Subcutaneous adipose tissue (tissue), 4 donors: ENCODE measurements around the gene JMJD1C. TPM values are rescaled to one million over a fixed set of nuclear protein-coding genes. Genes with fewer than 3 reads are reported as not detected.

Source experiments
- total RNA-seq, 4 donors: library from RNA; depleted of rRNA; stranded (reverse); fragments of >200 nt; gene quantifications; one replicate each; pipeline ENCODE4 v1.1.0, GENCODE V29; 2016
- TF ChIP-seq, protein P1 (sequence below): fragments of 450-650 bp; IDR thresholded peaks from one replicate; pipeline ENCODE4 v1.5.1; 2016; ENCODE audit warnings: low read depth, mild to moderate bottlenecking, control low read depth, antibody characterized with exemption, moderate library complexity

Gene JMJD1C
- total RNA-seq, 4 donors from 2014 or later, result 106 to 178 (median 171) TPM

DNA sequence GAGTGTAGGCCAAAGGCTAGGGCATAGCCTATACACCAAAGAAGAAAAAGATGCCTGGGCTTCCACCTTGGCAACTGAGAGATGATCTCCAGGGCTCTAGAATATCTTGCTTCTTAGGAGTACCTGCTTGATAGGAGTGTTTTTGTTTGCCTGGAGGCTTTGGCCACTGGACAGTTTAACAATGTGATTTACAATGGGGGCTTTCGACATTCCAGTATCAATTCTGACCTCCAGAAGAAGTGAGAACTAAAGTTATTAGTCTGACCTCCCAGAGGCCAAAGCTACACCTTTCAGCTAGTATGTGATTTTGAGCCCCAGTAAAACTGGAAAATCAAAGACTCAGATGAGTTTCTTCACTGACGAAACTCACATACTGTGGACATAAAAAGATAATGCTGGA lies 96.1 kb downstream of the JMJD1C start:
- TF ChIP-seq, protein P1, sequence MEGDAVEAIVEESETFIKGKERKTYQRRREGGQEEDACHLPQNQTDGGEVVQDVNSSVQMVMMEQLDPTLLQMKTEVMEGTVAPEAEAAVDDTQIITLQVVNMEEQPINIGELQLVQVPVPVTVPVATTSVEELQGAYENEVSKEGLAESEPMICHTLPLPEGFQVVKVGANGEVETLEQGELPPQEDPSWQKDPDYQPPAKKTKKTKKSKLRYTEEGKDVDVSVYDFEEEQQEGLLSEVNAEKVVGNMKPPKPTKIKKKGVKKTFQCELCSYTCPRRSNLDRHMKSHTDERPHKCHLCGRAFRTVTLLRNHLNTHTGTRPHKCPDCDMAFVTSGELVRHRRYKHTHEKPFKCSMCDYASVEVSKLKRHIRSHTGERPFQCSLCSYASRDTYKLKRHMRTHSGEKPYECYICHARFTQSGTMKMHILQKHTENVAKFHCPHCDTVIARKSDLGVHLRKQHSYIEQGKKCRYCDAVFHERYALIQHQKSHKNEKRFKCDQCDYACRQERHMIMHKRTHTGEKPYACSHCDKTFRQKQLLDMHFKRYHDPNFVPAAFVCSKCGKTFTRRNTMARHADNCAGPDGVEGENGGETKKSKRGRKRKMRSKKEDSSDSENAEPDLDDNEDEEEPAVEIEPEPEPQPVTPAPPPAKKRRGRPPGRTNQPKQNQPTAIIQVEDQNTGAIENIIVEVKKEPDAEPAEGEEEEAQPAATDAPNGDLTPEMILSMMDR, result no peak

DNA sequence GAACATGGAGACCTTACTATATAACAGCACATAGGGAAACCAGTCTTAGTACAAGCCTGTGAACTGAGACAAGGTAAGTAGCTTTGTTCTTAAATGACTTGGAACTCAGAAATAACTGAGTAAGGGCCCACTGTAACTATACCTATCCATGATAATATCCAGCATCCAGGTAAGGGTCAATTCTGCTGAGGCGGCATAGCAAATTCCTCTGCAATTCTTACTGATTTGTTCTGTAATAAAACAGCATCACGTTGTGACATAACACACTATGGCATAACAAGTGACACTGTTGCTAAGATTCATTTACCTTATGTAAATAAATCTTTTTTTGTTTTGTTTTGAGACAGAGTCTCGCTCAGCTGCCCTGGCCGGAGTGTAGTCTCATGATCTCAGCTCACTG lies 97.4 kb downstream of the JMJD1C start:
- TF ChIP-seq, protein P1, result no peak

DNA sequence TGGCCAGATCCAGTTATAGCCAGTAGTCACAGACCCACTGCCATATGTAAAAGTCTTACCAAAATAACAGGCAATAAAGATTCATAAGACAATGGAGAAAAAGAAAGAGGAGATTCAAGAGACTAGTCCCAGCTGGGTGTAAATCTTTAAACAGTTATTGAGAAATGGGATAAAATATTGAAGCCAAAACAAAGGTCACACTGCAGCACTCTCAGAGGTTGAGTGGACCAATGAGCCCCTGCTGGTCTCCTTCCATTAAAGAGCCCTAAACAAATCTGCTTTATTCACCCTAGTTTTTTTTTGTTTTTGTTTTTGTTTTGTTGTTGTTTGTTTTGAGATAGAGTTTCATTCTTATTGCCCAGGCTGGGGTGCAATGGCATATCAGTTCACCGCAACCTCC lies 98.8 kb downstream of the JMJD1C start:
- TF ChIP-seq, protein P1, result no peak

DNA sequence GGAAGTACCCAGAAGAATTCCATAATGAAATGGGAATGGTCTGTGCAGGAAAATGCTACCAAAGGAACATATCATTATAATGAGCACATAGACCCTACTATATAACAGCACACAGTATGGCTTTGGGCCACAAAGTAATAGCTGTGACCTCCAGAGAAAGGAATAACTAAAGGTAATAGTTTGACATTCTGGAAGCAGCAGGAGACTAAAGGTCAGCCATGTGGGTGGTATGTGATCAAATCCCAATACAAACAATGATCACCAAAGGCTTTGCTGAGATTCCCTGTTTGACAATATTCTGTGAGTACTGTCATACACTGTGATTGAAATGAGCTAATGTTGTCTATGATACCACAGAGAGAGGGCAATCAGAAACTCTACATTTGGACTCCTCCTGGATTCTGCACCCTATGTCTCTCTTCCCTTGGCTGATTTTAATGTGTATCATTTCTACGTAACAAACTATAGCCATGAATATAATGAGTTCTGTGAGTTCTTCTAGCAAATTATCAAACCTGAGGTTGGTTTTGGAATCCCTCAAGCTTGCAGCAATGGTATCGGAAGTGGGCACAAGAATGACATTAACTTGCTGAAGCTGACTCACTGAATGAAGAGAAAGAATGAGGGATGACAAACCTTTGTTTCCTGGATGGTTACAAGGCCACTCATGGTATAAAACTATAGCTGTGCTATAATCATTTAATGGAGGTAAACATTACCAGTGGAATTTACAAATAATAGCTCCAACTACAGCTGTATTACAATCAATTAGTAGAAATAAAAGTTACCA lies 99.6 kb downstream of the JMJD1C start:
- TF ChIP-seq, protein P1, result no peak

DNA sequence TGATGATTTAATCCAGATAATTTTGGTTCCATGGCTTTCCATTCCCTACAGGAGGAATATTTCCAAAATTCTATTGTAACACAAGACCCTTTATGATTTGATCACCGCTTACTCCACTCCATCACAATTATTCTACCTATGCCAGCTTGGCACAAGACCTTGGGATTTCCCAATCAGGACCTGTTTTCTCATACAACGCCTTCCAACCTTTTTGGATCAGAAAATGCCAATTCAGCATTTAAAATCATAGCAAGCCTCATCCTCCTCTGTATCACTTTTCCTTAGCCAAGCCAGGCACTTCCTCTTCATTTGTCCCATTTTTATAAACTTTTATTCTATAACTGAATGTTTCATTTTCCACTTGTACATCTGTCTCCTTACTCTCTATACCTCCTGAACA lies 100.9 kb downstream of the JMJD1C start:
- TF ChIP-seq, protein P1, result no peak

DNA sequence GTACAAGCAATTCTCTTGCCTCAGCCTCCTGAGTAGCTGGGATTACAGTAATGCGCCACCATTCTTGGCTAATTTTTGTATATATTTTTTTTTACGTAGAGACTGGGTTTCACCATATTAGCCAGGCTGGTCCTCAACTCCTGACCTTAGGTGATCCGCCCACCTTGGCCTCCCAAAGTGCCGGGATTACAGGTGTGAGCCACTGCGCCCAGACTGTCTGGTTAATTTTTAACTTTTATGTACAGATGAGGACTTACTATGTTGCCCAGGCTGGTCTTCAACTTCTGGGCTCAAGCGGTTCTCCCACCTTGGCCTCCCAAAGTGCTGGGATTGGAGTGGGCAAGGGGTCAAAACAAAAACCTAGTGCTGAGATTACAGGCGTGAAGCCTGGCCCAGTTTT lies 101.8 kb downstream of the JMJD1C start:
- TF ChIP-seq, protein P1, result no peak

DNA sequence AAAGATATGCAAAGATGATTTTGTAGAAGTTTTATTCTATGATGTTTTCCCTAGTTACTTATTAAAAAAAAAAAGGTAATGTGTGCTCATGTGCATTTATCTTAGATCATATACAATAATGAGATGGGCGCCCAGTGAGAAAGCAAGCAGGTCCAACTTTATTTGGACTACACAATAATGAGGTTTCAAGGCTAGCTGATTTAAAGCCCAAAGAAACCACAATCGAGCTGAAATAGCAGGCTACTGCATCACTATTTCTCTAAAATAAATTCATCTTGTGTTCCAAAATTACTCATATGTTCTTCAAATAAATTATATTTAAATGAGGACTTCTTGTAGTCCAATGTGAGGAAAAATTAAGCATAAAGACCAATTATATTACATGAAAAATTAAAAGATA lies 110.1 kb downstream of the JMJD1C start:
- TF ChIP-seq, protein P1, result no peak
